ENCODE data around the gene KRT16.
"Not testable (repeated sequence)": the region's sequence is repeated elsewhere in the genome, so short reads cannot be mapped to it uniquely, and the experiment has no call there.

The KRT16 gene

DNA sequence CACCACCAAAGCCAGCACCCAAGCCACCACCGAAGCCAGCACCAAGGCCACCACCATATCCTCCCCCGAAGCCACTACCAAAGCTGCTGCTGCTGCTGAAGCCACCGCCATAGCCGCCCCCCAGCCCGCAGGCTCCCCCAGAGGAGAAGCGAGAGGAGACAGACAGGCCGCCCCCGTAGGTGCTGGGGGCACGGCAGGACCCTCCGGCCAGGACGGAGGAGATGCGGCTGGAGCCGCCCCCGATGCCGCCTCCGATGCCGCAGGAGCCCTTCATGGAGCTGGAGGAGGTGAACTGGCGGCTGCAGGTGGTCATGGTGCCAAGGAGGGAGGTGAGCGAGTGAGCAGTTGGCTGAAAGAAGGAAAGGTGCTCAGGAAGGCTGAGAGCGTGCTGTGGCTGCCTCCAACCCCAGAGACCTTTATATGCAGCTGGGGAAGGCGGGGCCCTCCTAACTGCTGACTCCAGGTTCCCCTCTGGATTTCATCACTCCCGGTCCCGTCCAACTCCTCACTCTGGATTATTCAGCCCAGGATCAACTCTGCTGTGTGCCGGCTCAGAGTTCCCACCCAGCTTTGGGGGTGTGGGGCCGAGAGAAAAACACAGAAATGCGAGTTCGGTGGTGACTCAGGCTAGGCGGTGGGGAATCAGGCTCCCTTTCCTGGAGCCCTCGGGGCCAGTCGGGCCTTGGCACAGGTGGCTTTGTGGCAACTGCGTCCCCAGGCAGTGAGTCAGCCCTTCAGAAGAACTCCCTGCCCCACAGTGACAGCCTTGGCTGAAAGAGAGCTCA is at the start of gene KRT16:
Gene KRT16, minus strand, starts transcription at position 392 of the 785 bp plus-strand sequence. Its CDS starts 79 bp downstream, at position 313.
- not testable (repeated sequence) for DNase-seq (ENCODE audit: low read depth, low spot score)

GRCh38 chr17:41660221-41660711 is 47.7 kb upstream of the KRT16 start:
- DNase-seq (ENCODE audit: low read depth, low spot score): no peak

GRCh38 chr17:41659427-41660212 is 47.1 kb upstream of the KRT16 start:
- DNase-seq (ENCODE audit: low read depth, low spot score): no peak

DNA sequence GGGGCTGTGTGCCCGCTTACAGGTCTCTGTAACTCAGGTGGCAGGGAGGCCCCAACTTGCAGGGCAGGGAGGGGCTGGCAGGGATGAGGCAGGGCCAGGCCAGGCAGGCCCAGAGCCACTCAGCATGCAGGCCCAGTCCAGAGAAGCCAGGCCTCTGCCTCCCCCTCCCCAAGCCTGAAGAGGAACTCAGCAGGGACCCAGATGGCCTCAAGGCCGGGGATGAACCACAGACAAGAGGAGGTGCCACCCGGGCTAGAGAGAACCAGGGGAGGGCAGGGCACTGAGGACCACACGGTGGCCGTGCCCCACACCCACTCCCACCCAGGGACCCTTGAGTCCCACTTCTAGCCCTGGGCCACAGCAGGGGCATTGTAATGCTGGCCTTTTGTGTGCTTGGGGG is 46.3 kb upstream of the KRT16 start:
- no peak for DNase-seq (ENCODE audit: low read depth, low spot score)

DNA sequence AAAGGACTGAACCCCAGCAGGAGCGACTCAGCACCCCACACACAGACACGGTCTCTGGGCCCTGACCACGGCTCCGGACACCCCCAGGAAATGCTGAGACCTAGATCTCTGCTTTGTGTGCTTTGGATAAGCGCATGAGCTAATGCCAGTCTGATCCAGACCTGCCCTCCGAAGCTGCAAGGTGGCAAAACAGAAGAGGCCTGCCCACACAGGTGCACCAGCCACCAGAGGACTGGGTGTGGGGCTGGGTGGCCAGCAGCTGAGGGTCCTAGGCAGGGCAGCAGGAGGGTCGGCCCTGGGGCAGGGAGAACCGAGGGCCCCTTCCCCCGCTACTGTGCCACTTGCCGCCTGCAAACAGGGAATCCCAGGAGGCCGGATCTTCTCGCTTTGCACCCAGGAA is 45.4 kb upstream of the KRT16 start:
- DNase-seq (ENCODE audit: low read depth, low spot score): no peak

DNA sequence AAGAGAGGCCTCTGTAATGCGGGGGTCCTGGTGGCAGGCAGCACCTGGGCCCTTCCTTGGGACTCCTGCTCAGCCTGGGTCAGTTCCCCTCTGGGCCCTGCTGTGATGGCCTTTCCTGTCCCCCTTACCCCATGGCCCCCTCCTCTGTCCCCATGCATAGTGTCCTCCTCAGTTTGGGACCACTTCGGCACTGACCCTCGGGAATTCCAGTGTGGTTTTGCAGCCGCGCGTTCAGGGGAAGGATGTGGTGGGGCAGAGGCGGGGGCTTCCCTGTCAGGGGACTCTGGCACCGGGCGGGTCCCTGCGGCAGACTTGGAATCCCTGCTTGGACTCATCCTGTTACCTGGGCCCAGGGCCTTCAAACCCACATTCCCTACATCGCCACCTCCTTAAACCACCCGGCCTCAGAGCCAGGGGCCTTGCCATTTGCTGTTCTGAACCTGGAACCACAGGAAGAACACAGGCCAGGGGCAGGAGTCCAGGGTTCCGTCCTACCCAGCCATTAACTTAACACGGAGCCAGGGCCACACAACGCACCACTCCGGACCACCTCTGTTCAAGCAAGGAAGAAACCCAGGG is 44.7 kb upstream of the KRT16 start:
- no peak for DNase-seq (ENCODE audit: low read depth, low spot score)

DNA sequence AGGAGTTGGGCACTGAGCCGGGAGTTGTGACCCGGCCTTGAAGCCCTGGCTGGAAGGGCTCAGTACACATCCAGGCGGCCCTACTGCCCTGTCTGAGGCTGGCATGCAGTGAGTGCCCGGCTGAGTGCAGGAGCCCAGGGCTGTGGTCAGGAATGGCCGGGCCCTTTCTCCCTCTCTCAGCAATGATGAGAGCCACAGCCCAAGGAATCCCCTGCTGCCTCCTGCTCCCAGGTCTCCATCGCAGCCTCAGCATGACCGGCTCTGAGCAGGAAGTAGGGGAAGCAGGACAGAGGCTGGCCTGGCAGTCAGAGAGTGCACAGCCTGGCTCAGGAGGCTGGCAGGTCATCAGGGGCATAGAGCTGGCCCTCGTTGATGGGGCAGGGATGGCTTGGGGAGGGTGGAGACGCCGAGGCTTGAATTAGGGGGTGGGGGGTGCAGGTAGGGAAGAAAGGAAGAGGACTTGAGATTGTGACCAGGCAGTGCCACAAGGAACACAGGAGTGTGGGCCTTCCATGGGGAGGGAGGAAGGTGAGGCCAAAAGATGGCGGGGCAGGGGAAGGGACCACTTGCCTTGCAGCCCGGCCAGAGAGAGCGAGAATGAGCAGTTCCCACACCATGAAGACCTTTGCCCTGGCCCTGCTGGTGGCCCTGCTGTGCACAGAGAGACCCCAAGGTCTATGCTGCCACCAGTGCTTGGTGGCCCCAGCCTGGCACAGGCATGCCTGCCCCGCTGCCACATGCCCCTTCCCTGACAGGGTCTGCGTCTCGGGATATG is 43.9 kb upstream of the KRT16 start:
- DNase-seq (ENCODE audit: low read depth, low spot score): no peak

GRCh38 chr17:41655611-41656111 is 43.1 kb upstream of the KRT16 start:
- no peak for DNase-seq (ENCODE audit: low read depth, low spot score)

DNA sequence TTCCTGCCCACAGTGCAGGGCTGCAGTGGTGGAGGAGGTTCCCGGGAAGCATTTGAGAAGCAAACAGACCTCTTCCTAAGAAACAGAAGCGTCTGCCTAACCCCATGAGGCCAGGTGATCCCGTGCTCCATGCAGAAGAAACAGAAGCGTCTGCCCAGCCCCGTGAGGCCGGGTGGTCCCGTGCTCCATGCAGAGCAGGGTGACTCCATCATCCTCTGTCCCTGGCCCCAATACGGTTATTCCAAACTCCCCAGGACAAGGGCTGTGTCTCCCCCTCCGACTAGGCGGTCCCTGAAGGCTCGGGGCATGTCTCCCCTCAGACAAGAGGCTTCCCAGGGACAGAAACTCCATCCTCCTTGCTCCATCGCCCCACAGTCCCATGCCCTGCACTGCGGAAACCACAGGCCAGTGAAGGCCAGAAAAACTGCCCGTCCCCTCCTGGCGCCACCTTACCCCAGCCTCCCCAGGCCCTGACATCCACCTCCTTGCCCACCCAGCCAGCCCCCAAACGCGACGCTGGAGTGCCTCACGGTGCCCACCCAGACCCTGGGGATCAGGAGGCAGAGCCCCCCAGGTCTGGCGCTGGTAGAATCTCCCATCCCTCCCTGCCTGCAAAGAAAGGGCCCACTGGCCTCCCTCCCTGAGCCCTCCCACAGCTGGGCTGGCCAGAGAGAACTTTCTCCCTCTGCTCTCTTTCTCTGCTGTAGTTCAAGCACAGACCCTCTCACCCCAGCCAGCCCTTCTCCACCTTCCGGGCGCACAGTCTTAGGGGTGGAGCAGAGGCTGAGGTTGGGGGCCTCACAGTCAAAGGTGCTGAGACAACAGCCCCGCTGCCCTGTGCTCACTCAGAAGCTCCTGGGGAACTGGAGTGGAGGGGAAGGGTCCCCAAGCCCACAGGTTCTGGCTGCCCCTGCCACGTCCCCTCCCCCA is 42.4 kb upstream of the KRT16 start:
- no peak for DNase-seq (ENCODE audit: low read depth, low spot score)

GRCh38 chr17:41653892-41654677 is 41.5 kb upstream of the KRT16 start:
- no peak for DNase-seq (ENCODE audit: low read depth, low spot score)

GRCh38 chr17:41653421-41653820 is 40.9 kb upstream of the KRT16 start:
- no peak for DNase-seq (ENCODE audit: low read depth, low spot score)

DNA sequence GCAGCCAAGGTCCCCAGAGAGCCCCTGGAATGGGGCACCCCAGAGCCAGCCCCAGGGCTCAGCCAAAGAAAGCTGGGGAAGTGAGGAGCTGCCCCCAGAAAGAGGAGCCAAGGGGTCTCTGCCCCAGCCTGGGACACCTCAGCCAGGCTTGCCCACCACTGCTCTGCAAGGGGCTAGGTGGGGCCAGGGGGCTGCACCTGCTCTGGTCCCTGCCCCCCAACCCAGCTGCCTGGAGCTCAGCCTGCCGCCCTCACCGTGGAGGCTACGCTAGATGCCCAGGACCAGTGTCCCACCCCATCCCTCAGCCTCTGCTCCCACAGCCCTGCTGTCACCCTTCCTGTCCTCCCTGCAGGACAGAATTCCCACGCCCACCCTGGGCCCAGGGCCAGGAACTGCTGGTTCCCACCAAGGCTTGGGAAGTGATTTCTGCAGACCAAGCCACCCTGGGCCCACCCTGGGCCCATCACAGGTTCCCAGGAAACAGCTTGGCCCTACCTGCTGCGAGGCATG is 39.9 kb upstream of the KRT16 start:
- no peak for DNase-seq (ENCODE audit: low read depth, low spot score)

- no peak for DNase-seq (ENCODE audit: low read depth, low spot score)
Measured at GRCh38 chr17:41651625-41652460, 39.3 kb upstream of the KRT16 start.

DNA sequence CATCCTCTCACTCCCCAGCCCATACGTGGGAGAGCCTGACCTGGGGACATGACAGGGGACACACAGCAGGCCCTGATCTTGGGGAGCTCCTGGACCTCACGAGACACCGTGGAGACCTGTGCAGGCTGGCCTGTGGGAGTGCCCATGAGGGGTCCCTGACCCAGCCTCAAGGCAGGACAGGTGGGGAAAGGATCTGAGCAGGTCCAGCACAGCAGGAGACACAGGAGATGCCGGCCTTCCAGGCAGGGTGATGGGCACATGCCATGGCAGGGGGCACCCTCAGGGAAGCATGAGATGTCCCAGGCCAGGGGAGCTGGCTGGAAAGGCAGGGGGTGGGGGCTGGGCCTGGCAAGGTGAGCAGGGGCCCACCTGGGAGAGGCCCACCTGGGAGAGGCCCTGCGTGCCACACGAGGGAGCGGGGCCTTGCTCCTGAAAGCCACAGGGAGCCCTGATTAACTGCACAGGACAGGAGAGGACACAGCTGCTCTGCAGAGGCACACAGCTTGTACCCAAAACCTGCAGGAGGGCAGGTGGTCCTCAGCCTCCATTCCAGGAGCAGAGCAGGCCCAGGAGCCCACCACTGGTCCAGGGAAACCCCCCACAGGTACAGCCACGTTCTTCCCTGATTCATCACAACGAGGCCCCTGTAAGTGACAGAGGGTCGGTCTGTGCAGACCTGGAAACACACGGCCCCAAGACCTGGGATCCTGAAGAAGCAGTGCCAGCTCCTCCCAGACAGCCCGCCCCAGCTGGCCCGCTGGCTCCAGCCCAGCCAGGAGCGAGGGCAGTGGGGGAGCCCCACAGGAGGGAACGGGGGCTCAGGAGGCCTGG is 38.4 kb upstream of the KRT16 start:
- DNase-seq (ENCODE audit: low read depth, low spot score): no peak

GRCh38 chr17:41649923-41650519 is 37.5 kb upstream of the KRT16 start:
- DNase-seq (ENCODE audit: low read depth, low spot score): no peak

DNA sequence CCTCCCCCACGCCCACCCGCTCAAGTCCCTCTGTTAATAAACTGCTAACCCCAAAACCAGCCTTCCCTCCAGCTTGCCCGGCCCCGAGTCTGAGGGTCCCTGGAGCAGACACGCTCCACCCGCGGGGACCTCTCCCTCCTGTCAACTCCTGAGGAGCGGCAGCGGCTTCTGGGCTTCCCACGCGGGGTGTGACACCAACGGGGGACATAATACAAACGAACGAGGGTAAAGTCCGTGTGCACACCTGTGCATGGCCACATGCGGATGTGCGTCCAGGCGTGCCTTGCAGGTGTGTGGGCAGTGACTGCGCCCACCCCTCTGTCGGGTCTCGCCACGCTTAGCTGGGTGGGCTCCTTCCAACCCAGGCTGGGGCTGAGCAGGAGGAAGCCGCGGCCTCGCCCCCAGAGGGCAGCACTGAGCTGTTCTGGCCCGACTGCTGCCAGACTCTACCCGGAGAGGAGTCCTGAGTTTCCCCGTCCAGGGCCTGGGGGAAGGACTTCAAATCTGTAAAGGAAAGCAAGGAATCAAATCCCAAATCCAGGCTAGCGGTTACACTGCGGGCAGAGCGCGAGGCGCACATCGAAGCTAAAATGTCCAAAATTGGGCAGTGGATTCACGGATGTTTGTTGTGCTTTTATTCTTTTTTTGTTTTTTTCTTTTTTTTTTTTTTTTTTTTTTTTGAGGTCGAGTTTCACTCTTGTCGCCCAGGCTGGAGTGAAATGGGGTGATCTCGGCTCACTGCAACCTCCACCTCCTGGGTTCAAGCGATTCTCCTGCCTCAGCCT is 36.0 kb upstream of the KRT16 start:
- peak; percentile 42 for DNase-seq (ENCODE audit: low read depth, low spot score)
